ENCODE measurements around the gene SLC9A4. TPM values are rescaled to one million over a fixed set of nuclear protein-coding genes. Genes with fewer than 3 reads are reported as not detected.

SLC9A4 gene
- total RNA-seq, 1 experiment from 2014 or later: 0.07 TPM

DNA sequence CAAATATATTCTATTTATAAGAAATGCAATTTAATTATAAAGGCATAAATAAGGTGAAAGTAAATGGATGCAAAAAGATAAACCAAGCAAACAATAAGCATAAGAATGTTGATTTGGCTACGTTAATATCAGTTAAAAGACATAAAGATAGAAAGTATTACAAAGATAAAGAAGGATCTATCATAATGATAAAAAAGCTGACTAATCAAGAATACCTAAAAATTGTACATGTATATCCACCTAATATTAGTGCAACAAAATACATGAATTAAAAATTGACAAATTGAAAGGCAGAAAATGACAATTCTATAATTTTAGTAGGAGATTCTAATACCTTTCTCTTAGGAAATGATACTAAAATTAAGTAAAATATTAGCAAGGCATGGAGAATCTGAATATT, 21.5 kb downstream of the SLC9A4 start:
- BruUV-seq (replicated peaks): no TSS peak
- RAD21 ChIA-PET (ENCODE audit: low non-redundant PET in 1 of 2, low total read pairs in 2 of 2, uncharacterized antibody in 2 of 2, unreplicated experiment in 2 of 2): no interaction called here
- intact Hi-C loops (cut with micrococcal nuclease): no loop called here

DNA sequence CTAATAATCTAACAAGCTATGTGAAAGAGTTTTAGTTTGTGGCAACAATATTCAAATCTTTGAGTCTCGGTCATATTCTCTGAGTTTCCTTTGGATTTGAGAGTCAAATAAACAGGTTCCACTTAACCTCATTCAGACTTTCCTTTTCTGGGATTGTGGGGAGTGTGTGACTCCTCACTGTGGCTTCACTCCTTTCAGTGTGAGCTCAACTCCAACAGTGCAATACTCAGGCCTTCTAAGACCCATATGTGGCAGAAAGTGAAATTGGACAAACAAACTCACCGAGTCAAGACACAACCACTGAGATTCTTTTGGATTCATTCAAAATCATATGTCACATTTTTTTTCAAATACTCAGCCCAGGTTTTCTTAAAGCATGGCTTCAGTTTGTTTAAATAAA, 25.4 kb downstream of the SLC9A4 start:
- ChIA-PET RAD21 (ENCODE audit: low non-redundant PET in 1 of 2, low total read pairs in 2 of 2, uncharacterized antibody in 2 of 2, unreplicated experiment in 2 of 2) (no interaction called here), POLR2A (no interaction called here), CTCF (no interaction called here)
- Histone ChIP-seq H3K36me3 (ENCODE audit: control insufficient read depth in 1 of 2, insufficient read depth in 2 of 2, low read length in 2 of 2) (no peaks in the 10 kb centered on the region), H3K4me1 (ENCODE audit: control insufficient read depth in 1 of 2, insufficient read depth in 2 of 2, low read length in 2 of 2) (no peaks in the 10 kb centered on the region), H3K79me2 (ENCODE audit: insufficient read depth, low read length) (no peaks in the 10 kb centered on the region), H3K4me3 (replicated peaks in 1 of 2; ENCODE audit: low read depth in 1 of 2, low read length in 2 of 2) (no peak overlapping the region), H3K27me3 (ENCODE audit: insufficient read depth, low read length) (no peaks in the 10 kb centered on the region), H3K27ac (ENCODE audit: low read depth, low read length) (no peak overlapping the region), H3K4me2 (ENCODE audit: low read length) (no peak overlapping the region), H4K20me1 (ENCODE audit: insufficient read depth) (no peaks in the 10 kb centered on the region), H3K9ac (ENCODE audit: low read length) (no peak overlapping the region), H3K9me3 (ENCODE audit: control insufficient read depth in 1 of 2, insufficient read depth in 1 of 2, low read depth in 1 of 2, low read length in 2 of 2) (no peaks in the 10 kb centered on the region), H2AFZ (ENCODE audit: low read depth, low read length, poor library complexity, severe bottlenecking) (no peak overlapping the region), H3K9me2 (ENCODE audit: insufficient read depth) (no peaks in the 10 kb centered on the region)
- ATAC-seq: no peak
- BruUV-seq (replicated peaks): no TSS peak
- no peak for DNase-seq (ENCODE audit: low read depth, low spot score)
- intact Hi-C loops (cut with micrococcal nuclease): no loop called here
- no peak for TF ChIP-seq ELF1 (IDR thresholded peaks at IDR 0.05; ENCODE audit: borderline replicate concordance, low read depth)
- TF ChIP-seq ZFX (IDR thresholded peaks at IDR 0.05): no peak
- TF ChIP-seq TCF7L2 (IDR thresholded peaks at IDR 0.05; ENCODE audit: borderline replicate concordance, extremely low read depth, insufficient read depth, insufficient read length): no peak
- TF ChIP-seq YY1 (IDR thresholded peaks at IDR 0.05; ENCODE audit: extremely low read depth, insufficient replicate concordance, low read depth, low read length): no peak
- no peak for TF ChIP-seq ZNF274 (IDR thresholded peaks at IDR 0.05; ENCODE audit: low read depth, low read length)
- TF ChIP-seq, protein P1, sequence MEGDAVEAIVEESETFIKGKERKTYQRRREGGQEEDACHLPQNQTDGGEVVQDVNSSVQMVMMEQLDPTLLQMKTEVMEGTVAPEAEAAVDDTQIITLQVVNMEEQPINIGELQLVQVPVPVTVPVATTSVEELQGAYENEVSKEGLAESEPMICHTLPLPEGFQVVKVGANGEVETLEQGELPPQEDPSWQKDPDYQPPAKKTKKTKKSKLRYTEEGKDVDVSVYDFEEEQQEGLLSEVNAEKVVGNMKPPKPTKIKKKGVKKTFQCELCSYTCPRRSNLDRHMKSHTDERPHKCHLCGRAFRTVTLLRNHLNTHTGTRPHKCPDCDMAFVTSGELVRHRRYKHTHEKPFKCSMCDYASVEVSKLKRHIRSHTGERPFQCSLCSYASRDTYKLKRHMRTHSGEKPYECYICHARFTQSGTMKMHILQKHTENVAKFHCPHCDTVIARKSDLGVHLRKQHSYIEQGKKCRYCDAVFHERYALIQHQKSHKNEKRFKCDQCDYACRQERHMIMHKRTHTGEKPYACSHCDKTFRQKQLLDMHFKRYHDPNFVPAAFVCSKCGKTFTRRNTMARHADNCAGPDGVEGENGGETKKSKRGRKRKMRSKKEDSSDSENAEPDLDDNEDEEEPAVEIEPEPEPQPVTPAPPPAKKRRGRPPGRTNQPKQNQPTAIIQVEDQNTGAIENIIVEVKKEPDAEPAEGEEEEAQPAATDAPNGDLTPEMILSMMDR (IDR thresholded peaks at IDR 0.05 in 2 of 3, conservative IDR thresholded peaks at IDR 0.05 in 1 of 3; ENCODE audit: borderline replicate concordance in 1 of 3, insufficient read depth in 1 of 3, low read depth in 2 of 3, low read length in 2 of 3): no peak
- TF ChIP-seq, protein P2, sequence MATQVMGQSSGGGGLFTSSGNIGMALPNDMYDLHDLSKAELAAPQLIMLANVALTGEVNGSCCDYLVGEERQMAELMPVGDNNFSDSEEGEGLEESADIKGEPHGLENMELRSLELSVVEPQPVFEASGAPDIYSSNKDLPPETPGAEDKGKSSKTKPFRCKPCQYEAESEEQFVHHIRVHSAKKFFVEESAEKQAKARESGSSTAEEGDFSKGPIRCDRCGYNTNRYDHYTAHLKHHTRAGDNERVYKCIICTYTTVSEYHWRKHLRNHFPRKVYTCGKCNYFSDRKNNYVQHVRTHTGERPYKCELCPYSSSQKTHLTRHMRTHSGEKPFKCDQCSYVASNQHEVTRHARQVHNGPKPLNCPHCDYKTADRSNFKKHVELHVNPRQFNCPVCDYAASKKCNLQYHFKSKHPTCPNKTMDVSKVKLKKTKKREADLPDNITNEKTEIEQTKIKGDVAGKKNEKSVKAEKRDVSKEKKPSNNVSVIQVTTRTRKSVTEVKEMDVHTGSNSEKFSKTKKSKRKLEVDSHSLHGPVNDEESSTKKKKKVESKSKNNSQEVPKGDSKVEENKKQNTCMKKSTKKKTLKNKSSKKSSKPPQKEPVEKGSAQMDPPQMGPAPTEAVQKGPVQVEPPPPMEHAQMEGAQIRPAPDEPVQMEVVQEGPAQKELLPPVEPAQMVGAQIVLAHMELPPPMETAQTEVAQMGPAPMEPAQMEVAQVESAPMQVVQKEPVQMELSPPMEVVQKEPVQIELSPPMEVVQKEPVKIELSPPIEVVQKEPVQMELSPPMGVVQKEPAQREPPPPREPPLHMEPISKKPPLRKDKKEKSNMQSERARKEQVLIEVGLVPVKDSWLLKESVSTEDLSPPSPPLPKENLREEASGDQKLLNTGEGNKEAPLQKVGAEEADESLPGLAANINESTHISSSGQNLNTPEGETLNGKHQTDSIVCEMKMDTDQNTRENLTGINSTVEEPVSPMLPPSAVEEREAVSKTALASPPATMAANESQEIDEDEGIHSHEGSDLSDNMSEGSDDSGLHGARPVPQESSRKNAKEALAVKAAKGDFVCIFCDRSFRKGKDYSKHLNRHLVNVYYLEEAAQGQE (IDR thresholded peaks at IDR 0.05; ENCODE audit: low read depth): no peak
- no peak for TF ChIP-seq POLR2AphosphoS5 (IDR thresholded peaks at IDR 0.05; ENCODE audit: low read depth, low read length)
- TF ChIP-seq SIN3A (IDR thresholded peaks at IDR 0.05; ENCODE audit: low read depth): no peak

More for the DNA sequence above, 21.5 kb downstream of the SLC9A4 start:
- H3K4me3 ChIP-seq (replicated peaks in 1 of 2; ENCODE audit: low read depth in 1 of 2, low read length in 2 of 2): no peak overlapping the region
- no peaks in the 10 kb centered on the region for H3K36me3 ChIP-seq (ENCODE audit: control insufficient read depth in 1 of 2, insufficient read depth in 2 of 2, low read length in 2 of 2)
- no peak overlapping the region for H2AFZ ChIP-seq (ENCODE audit: low read depth, low read length, poor library complexity, severe bottlenecking)
- no peak for ATAC-seq
- no peaks in the 10 kb centered on the region for H3K27me3 ChIP-seq (ENCODE audit: insufficient read depth, low read length)
- no peak for DNase-seq (ENCODE audit: low read depth, low spot score)
- no peaks in the 10 kb centered on the region for H3K9me2 ChIP-seq (ENCODE audit: insufficient read depth)
- H3K4me2 ChIP-seq (ENCODE audit: low read length): no peak overlapping the region
- ChIA-PET CTCF (no interaction called here), POLR2A (no interaction called here)
- H4K20me1 ChIP-seq (ENCODE audit: insufficient read depth): no peaks in the 10 kb centered on the region
- no peak overlapping the region for H3K9ac ChIP-seq (ENCODE audit: low read length)
- H3K27ac ChIP-seq (ENCODE audit: low read depth, low read length): no peak overlapping the region
- H3K4me1 ChIP-seq (ENCODE audit: control insufficient read depth in 1 of 2, insufficient read depth in 2 of 2, low read length in 2 of 2): no peaks in the 10 kb centered on the region
- no peaks in the 10 kb centered on the region for H3K79me2 ChIP-seq (ENCODE audit: insufficient read depth, low read length)
- no peaks in the 10 kb centered on the region for H3K9me3 ChIP-seq (ENCODE audit: control insufficient read depth in 1 of 2, insufficient read depth in 1 of 2, low read depth in 1 of 2, low read length in 2 of 2)
- TF ChIP-seq ZFX (IDR thresholded peaks at IDR 0.05): no peak
- TF ChIP-seq, protein P1 (IDR thresholded peaks at IDR 0.05 in 2 of 3, conservative IDR thresholded peaks at IDR 0.05 in 1 of 3; ENCODE audit: borderline replicate concordance in 1 of 3, insufficient read depth in 1 of 3, low read depth in 2 of 3, low read length in 2 of 3): no peak
- no peak for TF ChIP-seq TCF7L2 (IDR thresholded peaks at IDR 0.05; ENCODE audit: borderline replicate concordance, extremely low read depth, insufficient read depth, insufficient read length)
- TF ChIP-seq SIN3A (IDR thresholded peaks at IDR 0.05; ENCODE audit: low read depth): no peak
